Measurements from ENCODE around the gene SNTA1.
A peak's percentile ranks its signal among the peaks of the same experiment; 100 is the strongest.
"Not testable (repeated sequence)": the region's sequence is repeated elsewhere in the genome, so short reads cannot be mapped to it uniquely, and the experiment has no call there.

The SNTA1 gene

DNA sequence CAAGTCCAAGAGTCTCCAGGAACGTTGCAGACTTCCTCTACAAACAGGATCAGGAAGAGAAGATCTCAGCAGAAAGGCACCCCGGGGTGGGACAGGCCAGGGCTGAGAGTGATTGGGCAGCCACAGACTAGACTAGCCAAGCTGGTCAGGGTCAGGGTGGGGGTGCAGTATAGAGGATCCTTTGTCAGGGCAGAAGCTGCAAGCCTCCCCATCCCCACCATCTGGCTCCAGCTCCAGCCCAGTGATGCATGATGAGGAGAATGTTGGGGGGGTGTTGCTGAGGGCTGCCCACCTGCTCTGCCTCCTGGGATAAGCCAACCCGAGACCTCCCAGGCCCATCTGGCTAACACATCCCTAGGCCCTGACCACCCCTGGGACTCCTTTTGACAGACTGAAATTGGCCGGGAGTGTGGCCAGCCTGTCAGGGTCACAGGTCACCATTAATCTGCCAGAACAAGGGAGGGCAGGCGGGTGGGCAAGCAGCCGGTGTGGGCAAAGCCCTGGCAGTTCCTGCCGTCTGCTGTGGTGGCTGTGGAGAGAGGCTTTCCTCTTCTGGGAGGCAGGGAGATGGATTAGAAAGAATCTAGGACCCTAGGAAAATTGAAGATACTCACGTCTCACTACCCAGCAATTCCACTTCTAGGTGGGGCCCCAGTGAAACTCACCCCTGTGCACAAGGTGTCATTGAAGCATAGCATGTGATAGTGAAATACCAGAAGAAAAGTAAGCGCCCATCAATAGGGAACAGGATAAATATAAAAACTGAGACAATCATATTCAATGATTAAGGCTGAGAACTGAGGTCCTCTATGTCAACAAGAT is 22.1 kb upstream of the SNTA1 start:
- DNase-seq (ENCODE audit: low spot score): no peak

DNA sequence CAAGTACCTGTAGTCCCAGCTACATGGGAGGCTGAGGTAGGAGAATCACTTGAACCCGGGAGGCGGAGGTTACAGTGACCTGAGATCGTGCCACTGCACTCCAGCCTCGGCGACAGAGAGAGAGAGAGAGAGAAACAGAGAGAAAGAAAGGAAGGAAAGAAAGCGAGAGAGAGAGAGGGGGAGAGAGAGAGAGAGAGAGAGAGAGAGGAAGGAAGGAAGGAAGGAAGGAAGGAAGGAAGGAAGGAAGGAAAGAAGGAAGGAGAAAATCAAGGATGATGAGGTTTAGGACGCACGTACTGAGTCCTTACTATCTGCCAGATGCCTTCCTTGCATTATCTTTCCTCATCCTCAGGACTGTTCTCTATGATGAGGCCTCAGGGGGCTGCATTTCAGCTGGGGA is 21.2 kb upstream of the SNTA1 start:
- not testable (repeated sequence) for DNase-seq (ENCODE audit: low spot score)

DNA sequence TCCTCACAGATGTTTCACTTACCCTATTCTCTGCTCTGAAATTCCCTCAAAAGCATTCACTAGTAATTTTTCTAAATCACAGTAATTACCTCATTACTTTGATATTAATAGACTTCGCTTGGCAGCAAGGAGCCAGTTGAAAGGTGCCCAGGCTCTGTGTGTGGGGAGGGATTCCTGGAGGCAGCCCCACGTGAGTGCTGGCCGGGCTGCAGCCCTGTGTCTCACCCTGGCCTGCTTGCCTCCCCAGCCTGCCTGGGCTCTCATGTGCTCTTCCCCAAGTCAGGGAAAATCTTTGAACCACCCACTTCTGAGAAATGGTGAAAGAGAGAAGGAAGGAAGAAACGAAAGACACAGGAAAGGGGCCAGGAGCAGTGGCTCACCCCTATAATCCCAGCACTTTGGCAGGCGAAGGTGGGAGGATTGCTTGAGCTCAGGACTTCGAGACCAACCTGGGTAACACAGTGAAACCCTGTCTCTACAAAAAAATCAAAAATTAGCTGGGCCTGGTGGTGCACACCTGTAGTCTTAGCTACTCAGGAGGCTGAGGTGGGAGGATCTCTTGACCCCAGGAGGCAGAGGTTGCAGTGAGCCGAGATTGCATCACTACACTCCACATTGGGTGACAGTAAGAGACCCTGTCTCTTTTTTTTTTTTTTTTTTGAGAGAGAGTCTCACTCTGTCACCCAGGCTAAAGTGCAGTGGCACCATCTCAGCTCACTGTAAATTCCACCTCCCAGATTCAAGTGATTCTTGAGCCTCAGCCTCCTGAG is 20.0 kb upstream of the SNTA1 start:
- DNase-seq (ENCODE audit: low spot score): no peak

DNA sequence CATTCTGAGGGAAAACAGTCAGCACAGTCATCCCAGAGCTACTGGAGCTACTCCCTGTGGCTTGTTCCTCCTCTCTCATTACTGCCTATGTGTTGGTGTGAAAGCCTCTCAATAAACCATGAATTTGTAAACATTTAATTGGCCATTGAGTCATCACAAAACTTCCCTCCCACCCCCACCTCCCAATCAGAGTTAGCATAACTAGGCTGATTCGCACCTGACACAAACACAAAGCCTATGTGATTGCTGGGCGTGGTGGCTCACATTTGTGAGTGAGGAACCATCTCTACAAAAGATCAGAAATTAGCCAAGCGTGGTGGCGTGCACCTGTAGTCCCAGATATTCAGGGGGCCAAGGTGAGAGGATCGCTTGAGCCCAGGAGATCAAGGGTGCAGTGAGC is 17.1 kb upstream of the SNTA1 start:
- no peak for DNase-seq (ENCODE audit: low spot score)

DNA sequence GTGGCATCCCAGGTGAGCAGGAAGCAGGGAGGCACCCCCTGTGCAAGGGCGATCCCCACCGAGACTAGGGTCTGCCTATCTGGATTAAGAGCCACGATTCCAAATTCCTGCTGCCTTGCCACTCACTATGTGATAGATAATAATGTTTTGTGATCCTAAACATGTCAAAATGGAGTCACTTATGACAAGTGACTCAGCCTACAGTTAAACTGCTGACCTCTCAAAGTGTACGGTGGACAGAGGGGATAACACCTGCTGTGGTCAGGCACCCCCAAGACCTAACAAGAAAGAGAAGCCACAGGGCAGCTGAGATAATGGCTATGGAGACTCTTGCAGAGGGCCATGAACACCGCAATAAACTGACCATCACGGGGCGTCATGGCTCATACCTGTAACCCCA is 16.0 kb upstream of the SNTA1 start:
- DNase-seq (ENCODE audit: low spot score): no peak

DNA sequence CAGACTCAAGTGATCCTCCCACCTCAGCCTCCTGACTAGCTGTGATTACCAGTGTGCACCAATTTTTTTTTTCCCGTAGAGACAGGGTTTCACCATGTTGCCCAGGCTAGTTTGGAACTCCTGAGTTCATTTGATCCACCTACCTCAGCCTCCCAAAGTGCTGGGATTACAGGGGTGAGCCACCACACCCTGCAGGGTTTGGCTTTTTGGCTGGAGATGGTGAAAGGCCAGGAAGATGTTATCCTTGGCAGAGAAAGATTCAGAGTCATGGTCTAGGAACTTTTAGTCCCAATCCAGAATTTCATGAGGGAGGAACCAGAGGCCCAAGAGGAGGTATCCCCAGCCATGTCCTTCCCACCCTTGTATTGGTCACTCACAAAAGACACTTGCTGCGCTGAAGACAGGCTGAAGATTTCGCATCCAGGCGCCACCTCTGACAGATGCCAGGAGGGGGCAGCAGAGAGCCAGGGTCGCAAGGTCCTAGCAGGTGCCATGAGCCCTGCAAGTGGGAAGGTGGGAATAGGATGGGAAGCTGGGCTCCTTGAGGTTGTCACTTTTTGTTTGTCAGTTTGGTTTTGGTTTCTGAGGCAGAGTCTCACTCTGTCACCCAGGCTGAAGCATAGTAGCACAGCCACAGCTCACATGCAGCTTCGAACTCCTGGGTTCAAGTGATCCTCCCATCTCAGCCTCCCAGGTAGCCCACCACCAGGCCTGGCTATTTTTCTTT is 13.5 kb upstream of the SNTA1 start:
- peak; percentile 89 for DNase-seq (ENCODE audit: low spot score)

DNA sequence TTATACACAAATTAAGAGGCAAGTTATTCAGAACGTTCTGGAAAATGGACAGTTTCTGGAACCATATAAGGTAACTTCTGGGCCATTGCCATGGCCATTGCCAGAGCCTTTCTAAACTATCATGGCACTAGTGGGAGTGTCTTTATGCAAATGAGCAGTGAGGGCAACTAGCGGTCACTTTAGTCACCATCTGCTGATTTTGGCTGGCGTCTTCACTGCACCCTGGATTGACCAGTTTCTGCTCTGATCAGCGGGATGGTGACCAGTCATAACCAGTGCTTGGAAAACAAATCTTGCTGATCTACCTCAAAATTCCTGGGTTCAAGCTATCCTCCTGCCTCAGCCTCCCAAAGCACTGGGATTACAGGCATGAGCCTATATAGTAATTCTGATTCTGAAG is 7.3 kb upstream of the SNTA1 start:
- peak; percentile 52 for DNase-seq (ENCODE audit: low spot score)

DNA sequence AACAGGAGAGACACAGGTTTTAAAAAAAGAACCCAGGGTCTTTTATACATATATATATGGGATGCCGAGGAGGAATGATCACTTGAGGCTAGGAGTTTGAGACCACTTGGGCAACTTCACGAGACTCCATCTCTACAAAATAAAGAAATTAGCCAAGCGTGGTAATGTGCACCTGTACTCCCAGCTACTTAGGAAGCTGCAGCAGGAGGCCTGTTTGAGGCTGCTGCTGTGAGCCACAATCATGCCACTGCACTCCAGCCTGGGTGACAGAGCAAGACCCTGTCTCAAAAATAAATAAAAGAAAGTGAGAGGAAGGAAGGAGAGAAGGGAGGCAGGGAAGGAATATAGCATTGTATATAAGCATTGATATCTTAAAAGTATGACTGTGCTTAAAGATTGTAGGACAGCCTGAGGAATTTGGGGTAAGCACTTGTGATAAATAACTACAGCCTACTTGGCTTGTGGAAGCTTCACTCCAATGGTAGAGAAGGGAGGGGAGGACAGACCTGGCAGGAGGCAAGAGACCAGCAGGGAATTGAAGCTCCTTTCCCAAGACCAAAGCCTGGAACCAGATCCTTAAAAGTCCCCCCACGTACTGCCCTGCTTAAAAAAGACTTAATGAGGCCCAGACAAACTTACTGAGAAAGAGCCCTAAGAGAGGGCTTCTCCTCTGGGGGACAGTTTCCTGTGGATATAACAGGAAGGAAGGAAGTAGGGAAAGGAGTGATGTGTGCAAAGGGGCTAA is 2.5 kb upstream of the SNTA1 start:
- DNase-seq (ENCODE audit: low spot score): no peak

DNA sequence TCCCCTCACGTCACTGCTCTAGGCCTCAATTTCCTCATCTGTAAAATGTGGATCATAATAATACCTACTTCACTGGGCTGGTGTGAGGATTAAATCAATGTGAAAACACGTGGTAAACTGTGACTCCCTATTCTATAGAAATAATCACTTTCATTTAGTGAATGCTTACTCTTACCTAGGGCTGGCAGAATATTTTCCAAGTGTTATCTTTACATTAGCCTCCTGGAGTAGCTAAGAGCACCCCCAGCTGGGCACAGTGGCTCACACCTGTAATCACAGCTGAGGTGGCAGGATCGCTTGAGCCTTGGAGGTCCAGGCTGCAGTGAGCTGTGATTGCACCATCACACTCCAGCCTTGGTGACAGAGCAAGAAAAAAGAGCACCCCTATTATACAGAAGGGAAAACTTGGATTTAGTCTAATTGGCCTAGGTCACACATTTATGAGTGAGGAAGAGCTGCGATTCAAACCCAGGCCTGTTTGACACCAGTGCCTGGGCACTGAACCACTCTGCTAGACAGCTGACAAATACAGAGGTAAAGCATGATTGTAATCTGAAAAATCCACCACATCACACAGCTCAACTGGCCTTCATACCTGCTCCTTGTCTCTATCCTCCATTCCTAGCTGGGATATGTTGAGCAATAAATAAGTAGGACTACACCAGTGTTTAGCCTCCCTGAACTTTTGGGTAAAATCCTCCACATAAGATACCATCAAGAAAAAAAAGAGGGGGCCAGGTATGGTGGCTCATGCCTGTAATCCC is 1.4 kb upstream of the SNTA1 start:
- DNase-seq (ENCODE audit: low spot score): no peak

DNA sequence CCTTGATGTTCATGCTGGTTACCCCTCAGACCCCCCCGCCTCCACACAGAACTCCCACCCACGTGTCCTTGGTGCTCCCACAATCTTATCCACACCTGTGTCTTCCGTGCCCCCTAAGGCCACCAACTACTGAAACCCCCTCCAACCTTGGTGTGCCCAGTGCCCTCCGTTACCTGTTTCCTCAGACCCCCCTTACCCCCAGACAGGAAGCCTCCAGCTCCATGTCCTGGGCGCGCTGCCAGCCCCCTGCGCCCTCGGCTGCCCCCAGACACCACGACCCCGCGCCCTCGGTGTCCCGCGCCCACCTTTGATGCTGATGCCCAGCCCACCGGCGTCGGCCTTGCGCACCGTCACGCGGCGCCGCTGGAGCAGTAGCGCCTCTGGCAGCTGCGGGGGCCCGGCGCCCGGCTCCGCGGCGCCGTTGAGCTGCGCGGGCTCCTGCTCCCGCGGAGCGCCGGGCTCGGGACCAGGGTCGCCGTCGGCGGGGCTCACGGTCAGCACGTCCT is 504 bp downstream of the SNTA1 start:
- no peak for DNase-seq (ENCODE audit: low spot score)

DNA sequence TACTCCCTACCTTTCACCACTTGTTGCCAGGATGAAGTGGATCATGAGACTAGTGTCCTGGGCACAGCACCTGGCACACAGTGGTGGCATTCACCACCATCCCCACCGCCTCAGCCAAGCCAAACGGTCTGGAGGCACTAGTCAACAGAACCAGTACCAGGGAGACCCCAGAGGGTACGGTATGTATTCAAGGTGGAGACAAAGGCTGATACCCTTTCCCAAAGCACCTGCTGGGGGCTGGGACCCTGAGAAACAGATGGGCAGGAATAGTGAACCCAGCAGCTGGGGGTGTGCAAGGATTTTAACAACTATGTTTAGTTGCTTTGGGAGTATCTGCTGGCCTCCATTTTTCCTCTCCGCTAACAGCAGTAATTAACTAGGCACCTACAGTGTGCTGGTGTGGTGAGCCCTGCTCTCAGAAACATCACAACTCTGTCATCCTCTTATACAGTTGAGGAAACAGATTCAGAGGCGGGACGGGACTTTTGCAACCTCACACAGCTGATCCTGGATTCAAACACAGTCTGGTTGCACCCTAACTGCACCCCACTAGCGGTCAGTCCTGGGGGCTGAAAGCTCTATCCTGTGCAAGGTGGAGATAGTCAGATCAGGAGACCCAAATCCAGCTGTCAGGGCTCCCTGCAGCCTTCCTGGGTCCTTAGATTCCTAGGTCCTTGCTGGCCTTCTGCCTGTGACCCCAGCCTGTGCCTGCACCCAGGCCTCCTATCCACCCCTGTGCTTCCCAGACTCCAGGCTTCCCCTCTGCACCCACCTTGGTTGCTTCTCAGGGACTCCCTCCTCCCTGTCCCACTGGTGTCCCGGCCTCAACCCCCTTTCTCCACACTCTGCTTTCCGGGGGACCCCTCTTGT is 1.2 kb downstream of the SNTA1 start:
- DNase-seq (ENCODE audit: low spot score): no peak

DNA sequence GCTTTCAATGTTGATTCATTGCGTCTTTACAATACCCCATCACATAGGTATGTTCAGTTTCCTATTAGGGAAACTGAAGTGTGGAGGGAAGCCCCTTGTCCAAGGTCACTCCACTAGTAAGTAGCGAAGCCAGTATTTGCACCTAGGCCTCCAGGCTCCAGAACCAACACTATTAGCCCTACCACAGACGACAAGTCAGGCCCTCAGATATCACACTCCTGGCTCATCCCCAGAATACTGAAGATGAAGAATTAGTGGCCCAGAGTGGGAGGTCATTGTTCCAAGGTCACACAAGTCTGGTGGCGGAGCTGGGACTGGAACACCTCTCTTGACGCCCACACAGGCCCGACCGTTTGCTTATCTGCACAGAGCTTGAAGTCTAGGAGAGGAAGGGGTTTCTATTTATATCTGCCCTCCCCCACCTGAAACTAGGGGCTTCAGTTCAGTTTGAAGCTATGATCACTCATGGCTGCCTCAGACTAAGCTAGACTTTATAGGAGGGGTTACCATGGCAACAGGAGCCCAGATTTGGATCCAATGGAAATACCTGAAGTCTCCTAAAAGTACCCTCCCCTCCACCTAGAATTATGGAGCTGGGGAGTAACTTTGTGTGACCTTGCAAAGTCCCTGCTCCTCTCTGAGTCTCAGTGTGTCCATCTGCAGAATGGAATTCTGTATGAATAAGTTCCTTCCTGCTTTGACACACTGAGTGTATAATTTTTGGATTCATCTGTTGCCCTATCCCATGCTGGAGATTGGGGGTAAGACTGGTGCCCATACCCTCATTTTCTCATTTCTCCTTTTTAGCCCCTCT is 2.2 kb downstream of the SNTA1 start:
- no peak for DNase-seq (ENCODE audit: low spot score)

DNA sequence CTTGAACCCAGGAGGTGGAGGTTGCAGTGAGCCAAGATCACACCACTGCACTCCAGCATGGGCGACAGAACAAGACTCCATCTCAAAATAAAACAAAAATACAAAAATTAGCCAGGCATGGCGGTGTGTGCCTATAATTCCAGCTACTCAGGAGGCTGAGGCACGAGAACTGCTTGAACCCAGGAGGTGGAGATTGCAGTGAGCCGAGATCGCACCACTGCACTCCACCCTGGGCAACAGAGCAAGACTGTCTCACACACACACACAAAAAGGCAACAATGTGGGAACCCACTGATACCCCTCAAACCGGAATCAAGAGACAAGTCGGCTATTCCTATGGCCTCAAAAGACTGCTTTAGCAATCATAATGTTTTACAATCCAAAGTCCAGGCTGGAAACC is 3.0 kb downstream of the SNTA1 start:
- not testable (repeated sequence) for DNase-seq (ENCODE audit: low spot score)

DNA sequence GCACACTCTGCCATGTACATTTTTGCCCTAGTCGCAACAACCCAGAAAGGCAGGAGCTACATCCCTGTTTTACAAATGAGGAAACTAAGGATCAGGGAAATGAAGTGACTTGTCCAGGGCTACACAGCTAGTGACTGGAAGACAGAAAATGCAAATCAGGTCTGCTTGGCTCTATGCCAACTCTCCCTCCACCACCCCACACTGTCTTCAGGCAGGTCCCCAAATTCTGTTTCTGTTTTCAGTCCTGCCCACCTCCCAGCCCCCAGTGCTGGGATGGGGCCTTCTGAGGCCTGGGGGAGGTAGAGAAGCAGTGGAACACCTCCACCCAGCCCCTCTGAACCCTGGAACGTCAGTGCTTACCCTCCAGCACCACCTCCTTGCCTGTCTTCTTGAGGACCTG is 5.1 kb downstream of the SNTA1 start:
- no peak for DNase-seq (ENCODE audit: low spot score)

DNA sequence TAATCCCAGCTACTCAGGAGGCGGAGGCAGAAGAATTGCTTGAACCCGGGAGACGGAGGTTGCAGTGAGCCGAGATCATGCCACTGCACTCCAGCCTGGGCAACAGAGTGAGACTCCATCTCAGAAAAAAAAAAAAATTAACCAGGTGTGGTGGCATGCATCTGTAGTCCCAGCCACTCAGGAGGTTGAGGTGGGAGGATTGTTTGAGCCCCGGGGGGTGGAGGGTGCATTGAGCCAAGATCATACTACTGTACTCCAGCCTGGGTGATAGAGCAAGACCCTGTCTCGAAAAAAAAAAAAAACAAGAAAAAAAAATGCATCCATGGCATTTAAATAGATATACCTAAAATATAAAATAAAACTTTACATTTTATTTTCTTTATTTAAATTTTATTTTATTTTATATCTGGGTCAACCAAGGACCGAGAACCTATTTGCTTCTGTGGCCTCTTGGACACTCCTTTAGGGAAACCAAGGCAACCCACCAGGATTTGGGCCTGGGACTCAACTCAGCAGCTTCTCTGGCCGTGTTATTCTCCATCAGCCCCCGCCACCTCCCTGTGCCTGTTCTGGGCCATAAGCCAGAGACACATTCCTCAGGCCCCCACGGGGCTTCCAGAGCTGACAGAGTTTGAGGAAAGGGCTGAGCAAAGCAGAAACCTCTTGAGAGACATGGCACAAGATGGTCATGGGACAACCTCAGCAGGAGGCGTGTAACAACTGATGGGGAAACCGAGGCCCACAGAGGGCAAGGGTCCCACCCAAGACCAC is 6.2 kb downstream of the SNTA1 start:
- peak; percentile 55 for DNase-seq (ENCODE audit: low spot score)

DNA sequence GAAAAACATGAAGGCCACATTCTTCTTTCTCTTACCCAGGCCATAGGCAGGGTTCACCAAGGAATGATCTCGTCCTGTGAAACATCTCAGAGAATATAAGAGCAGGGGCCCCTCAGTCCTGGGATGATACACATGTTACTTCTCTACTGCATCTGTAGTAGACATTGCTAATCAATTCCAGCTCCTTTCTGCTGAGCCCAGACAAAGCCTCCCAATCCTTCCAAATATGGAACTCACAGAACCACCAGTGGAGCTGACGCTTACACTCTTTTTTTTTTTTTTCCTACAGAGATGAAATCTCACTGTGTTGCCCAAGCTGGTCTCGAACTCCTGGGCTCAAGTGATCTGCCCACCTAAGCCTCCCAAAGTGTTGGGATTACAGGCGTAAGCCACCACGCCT is 9.1 kb downstream of the SNTA1 start:
- DNase-seq (ENCODE audit: low spot score): no peak

DNA sequence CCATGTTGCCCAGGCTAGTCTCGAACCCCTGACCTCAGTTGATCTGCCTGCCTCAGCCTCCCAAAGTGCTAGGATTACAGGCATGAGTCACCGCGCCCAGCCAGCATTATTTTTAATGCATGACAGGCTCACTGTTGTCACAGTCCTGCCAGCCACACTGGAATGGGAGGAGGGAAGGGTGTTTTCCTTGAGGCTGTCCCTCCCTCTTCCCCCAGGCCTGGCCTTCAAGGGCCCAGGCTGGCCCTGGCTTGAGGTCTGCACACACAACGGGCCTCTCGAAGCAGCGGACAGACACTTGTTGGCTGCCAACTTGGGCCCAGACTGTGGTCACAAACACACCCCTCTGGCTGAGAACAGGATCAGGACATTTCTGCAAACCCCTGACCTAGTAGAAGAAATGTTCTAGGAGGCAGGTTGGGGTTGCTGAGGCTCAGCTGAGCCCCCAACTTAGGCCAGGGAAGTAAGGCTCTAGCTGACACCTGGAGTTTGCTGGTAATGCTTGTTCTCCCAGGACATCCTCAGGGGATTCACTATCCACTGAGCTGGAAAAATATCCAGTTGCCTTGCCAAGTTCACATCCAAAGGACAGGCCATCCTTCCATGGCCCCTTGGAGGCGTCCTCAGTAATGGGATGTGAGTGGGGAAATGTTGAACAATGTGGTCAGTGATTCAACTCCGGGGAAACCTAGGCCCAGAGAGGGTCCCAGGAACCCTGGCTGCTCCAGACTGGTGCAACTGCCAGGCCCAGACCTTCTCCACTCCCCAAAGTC is 9.9 kb downstream of the SNTA1 start:
- DNase-seq (ENCODE audit: low spot score): peak; percentile 81
